ENCODE results near the gene GPR149.

The GPR149 gene

DNA sequence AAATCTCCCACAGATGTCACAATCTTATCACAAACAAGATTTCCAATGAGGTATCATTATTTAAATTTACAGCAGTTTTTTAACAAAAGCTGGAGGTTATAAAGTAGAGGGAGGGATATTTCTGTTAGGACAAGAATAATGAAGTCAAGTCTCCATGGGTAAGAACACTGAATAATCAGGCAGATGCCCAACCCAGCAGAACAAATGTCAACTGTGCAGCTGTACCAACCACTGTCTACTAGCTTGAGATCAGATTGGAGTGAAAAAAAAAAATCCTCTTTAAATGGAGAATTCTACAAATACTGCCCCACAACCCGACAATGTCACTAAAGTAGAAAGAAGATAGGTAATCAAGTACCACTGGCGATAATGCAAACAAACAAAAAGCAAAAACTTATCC lies 136.0 kb downstream of the GPR149 start:
- no peak for ATAC-seq
- TF ChIP-seq TCF4 (CRISPR knock-in tag; IDR thresholded peaks at IDR 0.05; ENCODE audit: borderline replicate concordance) (no peak), ISL1 (CRISPR knock-in tag; IDR thresholded peaks at IDR 0.05) (no peak), ZFP30 (CRISPR knock-in tag; IDR thresholded peaks at IDR 0.05) (no peak), CSDC2 (CRISPR knock-in tag; IDR thresholded peaks at IDR 0.05) (no peak), ARNTL (CRISPR knock-in tag; IDR thresholded peaks at IDR 0.05; ENCODE audit: borderline replicate concordance, low read depth) (no peak), BACH2 (CRISPR knock-in tag; IDR thresholded peaks at IDR 0.05; ENCODE audit: borderline replicate concordance) (no peak), SNAI2 (CRISPR knock-in tag; IDR thresholded peaks at IDR 0.05) (no peak), ESRRG (CRISPR knock-in tag; IDR thresholded peaks at IDR 0.05) (no peak), RARB (CRISPR knock-in tag; IDR thresholded peaks at IDR 0.05) (no peak), TOX (CRISPR knock-in tag; IDR thresholded peaks at IDR 0.05; ENCODE audit: borderline replicate concordance) (no peak), ZNF565 (CRISPR knock-in tag; conservative IDR thresholded peaks at IDR 0.05; ENCODE audit: low read depth) (no peak)
- TF ChIP-seq, protein P1, sequence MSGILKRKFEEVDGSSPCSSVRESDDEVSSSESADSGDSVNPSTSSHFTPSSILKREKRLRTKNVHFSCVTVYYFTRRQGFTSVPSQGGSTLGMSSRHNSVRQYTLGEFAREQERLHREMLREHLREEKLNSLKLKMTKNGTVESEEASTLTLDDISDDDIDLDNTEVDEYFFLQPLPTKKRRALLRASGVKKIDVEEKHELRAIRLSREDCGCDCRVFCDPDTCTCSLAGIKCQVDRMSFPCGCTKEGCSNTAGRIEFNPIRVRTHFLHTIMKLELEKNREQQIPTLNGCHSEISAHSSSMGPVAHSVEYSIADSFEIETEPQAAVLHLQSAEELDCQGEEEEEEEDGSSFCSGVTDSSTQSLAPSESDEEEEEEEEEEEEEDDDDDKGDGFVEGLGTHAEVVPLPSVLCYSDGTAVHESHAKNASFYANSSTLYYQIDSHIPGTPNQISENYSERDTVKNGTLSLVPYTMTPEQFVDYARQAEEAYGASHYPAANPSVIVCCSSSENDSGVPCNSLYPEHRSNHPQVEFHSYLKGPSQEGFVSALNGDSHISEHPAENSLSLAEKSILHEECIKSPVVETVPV (CRISPR knock-in tag; IDR thresholded peaks at IDR 0.05): no peak
- TF ChIP-seq, protein P2, sequence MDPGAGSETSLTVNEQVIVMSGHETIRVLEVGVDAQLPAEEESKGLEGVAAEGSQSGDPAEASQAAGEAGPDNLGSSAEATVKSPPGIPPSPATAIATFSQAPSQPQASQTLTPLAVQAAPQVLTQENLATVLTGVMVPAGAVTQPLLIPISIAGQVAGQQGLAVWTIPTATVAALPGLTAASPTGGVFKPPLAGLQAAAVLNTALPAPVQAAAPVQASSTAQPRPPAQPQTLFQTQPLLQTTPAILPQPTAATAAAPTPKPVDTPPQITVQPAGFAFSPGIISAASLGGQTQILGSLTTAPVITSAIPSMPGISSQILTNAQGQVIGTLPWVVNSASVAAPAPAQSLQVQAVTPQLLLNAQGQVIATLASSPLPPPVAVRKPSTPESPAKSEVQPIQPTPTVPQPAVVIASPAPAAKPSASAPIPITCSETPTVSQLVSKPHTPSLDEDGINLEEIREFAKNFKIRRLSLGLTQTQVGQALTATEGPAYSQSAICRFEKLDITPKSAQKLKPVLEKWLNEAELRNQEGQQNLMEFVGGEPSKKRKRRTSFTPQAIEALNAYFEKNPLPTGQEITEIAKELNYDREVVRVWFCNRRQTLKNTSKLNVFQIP (CRISPR knock-in tag; IDR thresholded peaks at IDR 0.05; ENCODE audit: borderline replicate concordance, low read depth): no peak
- TF ChIP-seq, protein P3, sequence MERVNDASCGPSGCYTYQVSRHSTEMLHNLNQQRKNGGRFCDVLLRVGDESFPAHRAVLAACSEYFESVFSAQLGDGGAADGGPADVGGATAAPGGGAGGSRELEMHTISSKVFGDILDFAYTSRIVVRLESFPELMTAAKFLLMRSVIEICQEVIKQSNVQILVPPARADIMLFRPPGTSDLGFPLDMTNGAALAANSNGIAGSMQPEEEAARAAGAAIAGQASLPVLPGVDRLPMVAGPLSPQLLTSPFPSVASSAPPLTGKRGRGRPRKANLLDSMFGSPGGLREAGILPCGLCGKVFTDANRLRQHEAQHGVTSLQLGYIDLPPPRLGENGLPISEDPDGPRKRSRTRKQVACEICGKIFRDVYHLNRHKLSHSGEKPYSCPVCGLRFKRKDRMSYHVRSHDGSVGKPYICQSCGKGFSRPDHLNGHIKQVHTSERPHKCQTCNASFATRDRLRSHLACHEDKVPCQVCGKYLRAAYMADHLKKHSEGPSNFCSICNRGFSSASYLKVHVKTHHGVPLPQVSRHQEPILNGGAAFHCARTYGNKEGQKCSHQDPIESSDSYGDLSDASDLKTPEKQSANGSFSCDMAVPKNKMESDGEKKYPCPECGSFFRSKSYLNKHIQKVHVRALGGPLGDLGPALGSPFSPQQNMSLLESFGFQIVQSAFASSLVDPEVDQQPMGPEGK (CRISPR knock-in tag; IDR thresholded peaks at IDR 0.05; ENCODE audit: borderline replicate concordance): no peak
- TF ChIP-seq, protein P4, sequence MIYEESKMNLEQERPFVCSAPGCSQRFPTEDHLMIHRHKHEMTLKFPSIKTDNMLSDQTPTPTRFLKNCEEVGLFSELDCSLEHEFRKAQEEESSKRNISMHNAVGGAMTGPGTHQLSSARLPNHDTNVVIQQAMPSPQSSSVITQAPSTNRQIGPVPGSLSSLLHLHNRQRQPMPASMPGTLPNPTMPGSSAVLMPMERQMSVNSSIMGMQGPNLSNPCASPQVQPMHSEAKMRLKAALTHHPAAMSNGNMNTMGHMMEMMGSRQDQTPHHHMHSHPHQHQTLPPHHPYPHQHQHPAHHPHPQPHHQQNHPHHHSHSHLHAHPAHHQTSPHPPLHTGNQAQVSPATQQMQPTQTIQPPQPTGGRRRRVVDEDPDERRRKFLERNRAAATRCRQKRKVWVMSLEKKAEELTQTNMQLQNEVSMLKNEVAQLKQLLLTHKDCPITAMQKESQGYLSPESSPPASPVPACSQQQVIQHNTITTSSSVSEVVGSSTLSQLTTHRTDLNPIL (CRISPR knock-in tag; IDR thresholded peaks at IDR 0.05; ENCODE audit: low read depth): no peak

DNA sequence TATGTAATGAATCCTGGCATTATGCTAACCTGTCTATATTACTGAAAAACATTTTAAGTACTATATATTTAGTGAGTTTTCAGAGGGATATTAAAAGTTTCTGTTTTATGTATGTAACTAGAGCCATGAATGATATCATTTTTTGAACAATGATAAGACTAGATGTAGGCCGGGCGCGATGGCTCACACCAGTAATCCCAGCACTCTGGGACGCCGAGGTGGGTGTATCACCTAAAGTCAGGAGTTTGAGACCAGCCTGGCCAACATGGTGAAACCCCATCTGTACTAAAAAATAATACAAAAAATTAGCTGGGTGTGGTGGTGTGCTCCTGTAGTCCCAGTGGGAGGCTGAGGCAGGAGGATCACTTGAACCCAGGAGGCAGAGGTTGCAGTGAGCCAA lies 139.8 kb downstream of the GPR149 start:
- no peak for ATAC-seq
- TF ChIP-seq, protein P3 (CRISPR knock-in tag; IDR thresholded peaks at IDR 0.05; ENCODE audit: borderline replicate concordance): no peak
- TF ChIP-seq GLIS3 (CRISPR knock-in tag; IDR thresholded peaks at IDR 0.05) (no peak), ZNF8 (CRISPR knock-in tag; IDR thresholded peaks at IDR 0.05) (no peak), ZFP3 (CRISPR knock-in tag; IDR thresholded peaks at IDR 0.05) (no peak), BACH2 (CRISPR knock-in tag; IDR thresholded peaks at IDR 0.05; ENCODE audit: borderline replicate concordance) (no peak), ZC3H10 (CRISPR knock-in tag; IDR thresholded peaks at IDR 0.05) (no peak), SNAI2 (CRISPR knock-in tag; IDR thresholded peaks at IDR 0.05) (no peak), ISL1 (CRISPR knock-in tag; IDR thresholded peaks at IDR 0.05) (no peak), TCF4 (CRISPR knock-in tag; IDR thresholded peaks at IDR 0.05; ENCODE audit: borderline replicate concordance) (no peak), CSDC2 (CRISPR knock-in tag; IDR thresholded peaks at IDR 0.05) (no peak), TOX (CRISPR knock-in tag; IDR thresholded peaks at IDR 0.05; ENCODE audit: borderline replicate concordance) (no peak), ARNTL (CRISPR knock-in tag; IDR thresholded peaks at IDR 0.05; ENCODE audit: borderline replicate concordance, low read depth) (no peak)
- TF ChIP-seq, protein P4 (CRISPR knock-in tag; IDR thresholded peaks at IDR 0.05; ENCODE audit: low read depth): no peak
- TF ChIP-seq, protein P1 (CRISPR knock-in tag; IDR thresholded peaks at IDR 0.05): no peak

Data from SK-N-SH treated with all-trans-retinoic acid at 6 μM for 48 hours (cell line).